Cerebellar nuclear complex (tissue), 1 donor: ENCODE results near the gene LINC01488.

Experiments used
- DNase-seq, 2 experiments: peaks; one replicate each; lab custom pipeline; 2025; lab: John Stamatoyannopoulos, UW

LINC01488 gene

DNA sequence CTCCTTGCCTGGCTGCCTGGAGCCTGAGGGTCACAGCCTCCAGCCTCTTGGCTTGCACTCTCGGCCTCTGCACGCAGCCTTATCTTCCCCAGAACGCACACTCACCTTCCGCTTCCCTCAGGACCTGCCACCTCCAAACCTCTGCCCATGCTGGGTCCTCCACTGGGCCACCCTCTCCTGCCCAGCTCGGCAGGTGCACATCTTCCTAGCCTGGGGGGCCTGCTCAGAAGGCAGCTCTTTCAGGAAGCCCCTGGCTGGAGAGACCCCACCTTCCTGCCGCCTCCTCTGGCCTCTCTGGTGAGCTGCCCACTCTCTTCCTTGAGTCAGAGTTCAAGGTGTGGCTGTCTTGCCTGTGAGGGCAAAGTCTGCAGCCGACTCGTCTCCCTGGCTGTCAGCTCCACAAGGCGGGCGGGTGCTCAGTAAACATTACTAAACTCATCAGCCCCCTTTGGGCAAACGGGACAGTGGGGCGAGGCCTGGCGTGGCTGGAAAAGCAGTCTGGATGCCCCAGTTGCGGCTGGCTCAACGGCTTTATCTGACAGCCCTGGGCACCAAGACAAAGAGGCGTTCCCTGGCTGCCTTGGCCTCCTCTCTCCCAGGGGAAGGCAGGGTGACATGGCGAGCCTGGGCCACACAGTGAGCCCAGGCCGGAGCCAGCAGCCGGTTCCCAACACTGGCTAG is 1.7 kb upstream of the LINC01488 start:
- DNase-seq = no peak

- DNase-seq = no peak
Observed at GRCh38 chr11:69480547-69481392, 693 bp upstream of the LINC01488 start.

DNA sequence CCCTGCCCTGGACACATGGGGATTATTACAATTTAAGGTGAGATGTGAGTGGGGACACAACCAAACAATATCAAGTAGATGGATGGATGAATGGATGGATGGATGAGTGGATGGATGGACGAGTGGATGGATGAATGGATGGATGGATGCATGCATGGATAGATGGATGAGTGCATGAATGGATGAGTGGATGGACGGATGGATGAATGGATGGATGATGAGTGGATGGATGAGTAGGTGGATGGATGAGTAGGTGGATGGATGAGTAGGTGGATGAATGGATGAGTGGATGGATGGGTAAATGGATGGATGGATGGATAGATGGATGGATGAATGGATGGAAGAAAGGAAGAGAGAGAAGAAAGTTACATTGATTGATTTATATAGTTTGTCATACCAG is 859 bp downstream of the LINC01488 start:
- DNase-seq = no peak

DNA sequence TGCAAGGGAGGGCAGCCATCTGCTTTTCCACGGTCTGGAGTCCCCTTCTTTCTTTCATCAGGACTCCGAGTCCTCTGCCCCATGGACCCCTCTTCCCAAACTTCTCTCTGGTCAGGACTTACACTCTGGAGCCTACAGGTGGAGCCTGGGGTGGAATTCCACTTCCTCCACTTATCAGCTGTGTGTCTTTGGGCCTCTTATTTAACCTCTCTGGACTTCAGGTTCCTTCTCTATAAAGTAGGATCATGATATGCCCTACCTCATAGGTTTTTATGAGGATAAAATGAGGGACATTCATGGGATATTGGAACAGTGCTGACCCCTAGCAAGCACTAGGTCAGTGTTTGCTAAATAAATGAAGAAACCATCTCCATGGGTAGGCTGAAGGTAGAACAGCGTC is 1.7 kb downstream of the LINC01488 start:
- DNase-seq = no peak

DNA sequence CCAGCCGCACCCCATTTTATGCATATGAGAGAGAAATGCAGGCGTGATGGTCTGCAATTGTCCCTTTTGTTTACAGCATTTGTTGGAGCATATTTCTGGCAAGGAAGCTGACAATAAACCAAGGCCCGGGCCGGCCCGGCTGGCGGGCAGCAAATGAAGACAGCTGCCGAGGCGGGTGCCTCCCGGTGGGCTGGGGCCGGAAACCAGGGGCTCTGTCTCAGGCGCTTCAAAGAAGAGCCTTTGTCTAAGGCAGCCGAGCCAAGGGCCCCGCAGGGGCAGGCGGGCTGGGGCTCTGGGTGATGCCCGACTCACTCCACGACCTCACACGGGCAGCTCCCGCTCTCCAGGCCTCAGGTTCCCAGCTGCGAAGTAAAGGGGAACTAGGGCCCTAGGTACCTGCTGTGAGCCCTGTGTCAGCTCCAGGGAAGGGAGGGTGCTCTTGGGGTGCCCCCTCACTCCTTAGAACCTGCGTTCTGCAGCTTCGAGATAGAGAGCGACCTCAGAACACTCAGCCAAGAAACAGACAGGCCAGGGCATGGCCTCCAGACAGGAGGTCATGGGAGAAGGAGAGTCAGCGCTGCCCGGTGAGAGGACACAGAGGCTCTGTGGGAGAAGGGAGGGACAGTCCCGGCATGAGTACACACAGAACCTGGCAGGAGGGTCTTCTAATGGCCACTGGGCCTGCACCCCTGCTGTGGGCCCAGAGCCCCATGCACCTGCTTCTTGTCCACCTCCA is 2.4 kb downstream of the LINC01488 start:
- no peak for DNase-seq

DNA sequence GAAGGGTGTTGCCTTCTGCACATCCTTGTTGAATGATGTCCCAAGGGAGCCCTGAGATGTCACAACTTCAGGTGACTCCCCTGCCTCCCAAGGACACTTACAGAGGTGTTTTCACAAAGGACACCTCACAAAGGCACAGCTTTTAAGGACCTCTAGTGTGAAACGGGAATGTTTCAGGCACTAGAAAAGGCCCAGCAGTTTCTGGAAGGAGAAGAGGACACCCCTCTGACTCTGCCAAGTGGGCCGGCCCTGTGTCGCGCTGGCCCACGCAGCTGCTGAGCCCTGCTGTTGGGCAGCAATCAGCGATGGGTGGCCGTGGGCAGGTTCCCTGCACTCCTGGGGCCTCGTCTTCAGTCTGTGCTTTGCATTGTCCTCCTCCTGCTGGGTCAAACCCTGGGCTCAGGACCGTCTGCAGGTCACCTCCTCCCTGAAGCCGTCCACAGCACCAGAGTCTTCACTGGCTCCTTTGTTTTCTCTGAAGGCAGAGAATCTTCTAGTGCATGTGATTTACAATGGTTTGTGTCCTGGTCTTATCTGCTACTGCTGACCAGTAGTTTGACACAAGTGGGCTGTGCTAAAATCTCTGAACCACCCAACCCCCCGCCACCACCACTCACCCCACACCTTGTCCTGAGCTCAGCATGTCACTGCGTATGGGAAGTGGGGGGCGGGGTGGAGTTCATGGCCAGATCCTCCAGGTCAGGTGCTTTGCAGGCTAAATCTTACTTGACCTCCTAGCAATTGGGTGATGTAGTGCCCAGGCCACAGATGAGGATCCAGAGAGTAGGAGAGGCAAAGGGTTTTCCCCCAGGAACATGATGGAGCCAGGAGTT is 3.2 kb downstream of the LINC01488 start:
- no peak for DNase-seq

- no peak for DNase-seq
Observed at GRCh38 chr11:69485337-69486041, 4.0 kb downstream of the LINC01488 start.

DNA sequence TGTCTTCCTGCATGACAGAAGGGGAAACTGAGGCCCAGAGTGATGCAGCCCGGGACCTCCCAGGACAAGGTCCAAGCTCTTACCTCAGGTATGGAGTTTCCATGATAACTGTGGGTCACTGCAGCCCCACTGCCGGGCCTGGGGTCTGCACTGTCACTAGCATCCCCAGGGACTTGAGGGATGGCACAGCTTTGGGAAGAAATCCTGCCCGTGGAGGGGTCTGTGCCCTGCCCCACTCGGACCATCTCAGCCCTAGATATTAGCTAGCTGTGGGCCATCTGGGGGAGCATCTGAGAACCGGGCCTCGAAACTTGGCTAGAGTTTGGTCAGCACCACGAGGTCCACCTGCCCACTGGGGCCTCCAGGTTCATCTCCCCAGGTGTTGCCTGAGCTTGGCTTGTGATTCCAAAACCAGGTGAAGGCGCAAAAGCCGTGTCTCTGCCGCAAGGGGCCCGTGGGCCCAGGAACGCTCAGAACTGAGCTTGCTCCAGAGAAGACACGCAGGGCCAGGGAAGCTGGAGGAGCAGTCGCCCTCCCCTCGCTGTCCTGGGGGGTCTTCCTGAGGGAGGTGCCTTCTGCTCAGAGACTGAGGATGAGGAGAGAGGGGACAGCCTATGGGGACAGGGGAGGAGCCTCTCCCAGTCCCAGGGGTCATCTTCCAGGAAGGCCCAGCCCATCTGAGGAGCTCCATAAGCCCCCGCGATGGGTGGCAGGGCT is 4.8 kb downstream of the LINC01488 start:
- DNase-seq = no peak

- DNase-seq = no peak
Observed at GRCh38 chr11:69486773-69487291, 5.4 kb downstream of the LINC01488 start.

- DNase-seq = no peak
Observed at GRCh38 chr11:69487391-69487790, 5.9 kb downstream of the LINC01488 start.

DNA sequence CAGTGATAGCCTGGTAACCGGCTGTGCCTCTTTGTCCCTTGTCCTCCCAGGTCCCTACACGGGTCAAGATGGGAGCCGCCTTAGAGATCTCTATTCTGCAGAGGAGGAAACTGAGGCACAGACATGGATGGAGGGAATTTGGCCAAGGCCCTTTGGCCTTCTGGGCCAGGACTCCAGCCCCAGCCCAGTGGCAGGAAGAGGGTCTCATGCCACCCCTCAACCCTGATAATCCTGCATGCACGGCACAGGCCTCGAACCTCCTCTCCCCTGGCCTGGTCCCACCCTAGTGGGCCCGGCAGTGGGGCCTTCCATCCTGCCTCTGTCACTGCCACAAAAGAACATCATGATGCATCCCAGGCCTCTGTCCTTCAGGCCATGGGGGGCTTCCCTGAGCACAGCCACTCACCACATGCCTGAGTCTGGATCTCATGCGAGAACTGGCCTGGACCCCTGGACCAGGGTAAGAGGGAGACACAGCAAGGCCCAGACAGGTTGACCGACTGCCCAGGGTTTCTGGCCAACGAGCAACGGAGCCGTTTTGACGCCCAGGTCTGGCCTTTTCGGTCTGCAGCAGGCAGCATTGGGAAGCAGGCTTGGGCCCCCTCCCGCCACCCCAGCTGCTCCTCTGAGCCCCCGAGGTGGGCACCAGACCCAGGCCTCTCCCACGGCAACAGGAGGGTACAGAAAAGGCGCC is 6.5 kb downstream of the LINC01488 start:
- DNase-seq = no peak

DNA sequence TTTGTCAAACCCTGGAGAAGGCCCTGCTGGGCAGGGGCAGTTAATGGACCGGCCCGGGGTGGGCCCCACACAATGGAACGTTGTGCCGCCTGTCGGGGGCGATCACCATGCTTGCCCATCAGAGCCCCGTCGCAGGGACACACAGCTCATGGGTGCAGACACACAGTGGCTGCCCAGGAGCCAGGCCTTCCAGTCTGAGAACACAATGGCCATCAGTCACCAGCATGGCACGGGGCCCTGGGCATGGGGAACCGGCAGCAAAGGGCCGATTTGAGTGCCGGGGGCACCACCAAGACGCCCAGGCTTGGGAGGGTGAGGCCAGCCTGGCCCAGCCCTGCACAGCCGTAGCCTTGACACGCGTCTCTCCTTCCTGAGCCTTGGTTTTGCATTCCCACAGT is 7.1 kb downstream of the LINC01488 start:
- DNase-seq = no peak

DNA sequence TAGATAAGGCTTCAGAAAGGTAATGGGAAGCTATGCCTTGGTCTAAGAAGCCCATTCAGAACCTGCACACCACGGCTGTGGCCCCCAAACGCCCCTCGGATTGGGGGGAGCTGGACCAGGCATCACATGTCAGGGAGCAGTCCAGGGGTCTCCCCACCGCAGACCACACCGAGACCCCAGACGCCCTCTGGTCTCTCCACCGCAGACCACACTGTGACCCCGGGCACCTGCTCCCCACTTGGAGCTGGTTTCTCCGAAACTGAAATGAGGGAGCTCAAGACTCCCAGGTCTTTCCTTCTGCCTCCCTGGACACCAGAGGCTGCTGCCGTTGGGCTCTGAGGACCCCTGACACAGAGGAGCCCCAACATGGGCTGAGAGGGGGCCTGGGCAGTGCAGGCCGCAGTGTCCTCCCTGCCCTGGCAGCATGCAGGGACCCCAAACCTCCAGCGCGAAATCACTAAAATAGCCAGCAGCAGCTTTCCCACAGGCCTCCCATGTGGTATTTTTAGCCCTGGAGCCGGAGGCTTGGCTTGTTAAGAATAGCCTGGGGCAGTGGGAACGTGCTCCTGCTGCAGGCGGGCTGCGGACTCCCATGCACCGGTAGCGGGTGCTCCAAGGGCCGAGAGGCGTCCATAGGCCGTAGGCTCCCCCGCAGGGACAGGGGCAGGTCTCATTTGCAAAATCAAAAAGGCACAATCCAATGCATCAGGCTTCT is 7.7 kb downstream of the LINC01488 start:
- DNase-seq = no peak

- DNase-seq = no peak
Observed at GRCh38 chr11:69489746-69490365, 8.4 kb downstream of the LINC01488 start.

DNA sequence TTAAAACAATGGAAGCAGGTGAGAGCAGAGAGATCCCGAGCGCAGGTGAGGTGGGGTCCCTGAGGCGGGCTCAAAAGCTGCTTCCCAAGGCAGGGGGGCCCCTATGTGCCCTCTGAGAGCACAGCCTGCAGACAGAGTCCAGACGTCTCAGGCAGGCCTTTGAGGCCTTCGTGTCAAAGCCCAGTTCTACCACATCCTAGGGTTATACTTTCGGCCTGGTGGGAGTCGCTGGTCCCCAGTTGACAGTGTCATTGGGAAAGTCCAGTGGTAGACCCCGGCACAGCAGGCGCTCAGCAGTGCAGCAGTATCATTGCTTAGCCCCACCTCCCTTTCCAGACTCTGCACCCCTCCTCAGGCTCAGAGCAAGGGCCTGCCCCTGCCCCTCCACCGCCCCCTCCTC is 9.1 kb downstream of the LINC01488 start:
- DNase-seq = no peak

DNA sequence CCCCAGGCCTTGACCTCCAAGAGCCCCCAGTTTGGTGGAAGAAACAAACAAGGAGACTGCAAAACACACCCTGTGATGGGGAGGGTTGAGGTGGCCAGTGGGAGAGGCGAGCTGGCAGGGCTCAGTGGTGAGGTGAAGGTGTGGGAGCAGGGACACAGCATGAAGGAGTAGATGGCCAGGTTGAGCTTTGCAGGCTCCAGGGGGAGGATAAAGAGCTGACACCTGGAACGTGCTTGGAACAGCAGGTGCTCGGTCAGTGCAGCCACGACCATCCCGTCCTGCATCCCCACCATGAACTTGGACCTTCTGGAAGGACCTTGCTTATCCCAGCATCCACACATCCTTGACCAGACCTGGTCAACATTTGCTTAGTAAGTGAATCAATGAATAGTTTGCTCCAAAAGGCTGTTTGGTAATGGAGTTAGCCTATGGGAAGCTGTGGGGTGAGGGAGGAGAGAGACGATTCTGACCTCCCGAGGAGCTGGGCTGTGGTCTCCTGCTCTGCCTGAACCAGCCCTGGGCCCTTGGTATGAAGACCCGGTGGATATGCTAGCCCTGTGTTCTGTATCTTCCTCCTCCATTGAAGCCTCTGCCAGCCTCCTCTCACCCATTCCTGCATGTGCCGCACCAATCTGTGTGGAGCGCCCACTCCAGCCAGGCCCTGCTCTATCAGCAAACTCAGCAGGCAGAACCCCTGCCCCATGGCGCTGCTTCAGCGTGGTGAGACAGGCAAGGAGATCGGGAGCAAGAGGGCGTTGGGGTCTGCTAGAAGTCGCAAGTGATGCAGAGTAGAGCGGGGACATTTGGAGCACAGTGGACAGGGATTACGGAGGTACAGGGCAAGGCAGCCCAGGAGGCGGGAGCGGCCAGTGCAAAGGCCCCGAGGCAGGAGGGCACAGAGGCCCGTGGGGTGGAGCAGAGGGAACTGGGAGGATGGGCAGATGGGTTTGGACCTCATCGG is 9.9 kb downstream of the LINC01488 start:
- no peak for DNase-seq

DNA sequence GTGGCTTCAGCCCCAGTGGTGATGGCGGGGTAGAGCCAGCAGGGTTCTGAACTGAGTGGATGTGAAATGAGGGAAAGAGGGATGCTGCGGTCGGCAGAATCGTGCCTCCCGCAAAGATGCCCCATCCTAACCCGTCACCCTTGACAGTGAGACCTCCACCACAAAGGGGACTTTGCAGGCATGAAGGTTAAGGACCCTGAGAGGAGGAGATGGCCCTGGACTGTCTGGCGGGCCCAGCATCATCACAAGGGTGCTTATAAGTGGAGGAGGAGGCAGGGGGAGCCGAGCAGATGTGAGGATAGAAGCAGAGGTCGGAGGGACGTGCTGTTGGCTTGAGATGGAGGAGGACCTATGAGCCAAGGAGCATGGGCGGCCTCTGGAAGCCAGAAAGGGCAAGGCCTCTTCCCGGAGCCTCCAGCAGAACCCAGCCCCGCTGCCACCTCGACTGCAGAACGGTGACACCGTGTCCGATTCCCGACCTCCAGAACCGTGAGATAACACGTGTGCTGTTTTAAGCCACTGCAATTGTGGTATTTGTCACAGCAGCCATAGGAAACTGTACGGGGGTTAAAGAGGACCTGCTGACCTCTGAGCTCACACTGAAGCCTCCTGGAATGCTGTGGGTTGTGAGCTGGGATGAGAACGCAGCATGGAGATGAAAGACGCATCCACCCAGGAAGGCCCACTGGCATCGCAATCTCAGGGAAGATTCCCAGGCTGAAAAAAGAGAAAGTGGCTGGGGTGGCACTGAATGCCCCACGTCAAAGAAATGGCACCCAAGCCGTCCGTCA is 10.9 kb downstream of the LINC01488 start:
- DNase-seq = no peak
